Keratinocyte (primary cell): ENCODE data around the gene FRMPD1.

ENCODE experiments used
- CTCF ChIP-seq, 3 experiments: IDR thresholded peaks in 1 of 3; conservative IDR thresholded peaks in 1 of 3; optimal IDR thresholded peaks in 1 of 3; 2 replicates in 2 of 3; 3 replicates in 1 of 3; pipeline versions ENCODE3 to v1.5.1; 2011; ENCODE audit warnings: low read length in 3 of 3, mild to moderate bottlenecking in 3 of 3, moderate library complexity in 2 of 3, control low read depth in 1 of 3, inconsistent platforms in 1 of 3; ENCODE audit not compliant: insufficient read depth in 2 of 3; ENCODE audit errors: extremely low read depth in 1 of 3
- EZH2 ChIP-seq: IDR thresholded peaks from one replicate; pipeline ENCODE4 v1.6.1; 2012; ENCODE audit warnings: inconsistent platforms, mild to moderate bottlenecking, low read length, moderate library complexity

GRCh38 chr9:37710046-37710445 lies 59.3 kb downstream of the FRMPD1 start:
- TF ChIP-seq CTCF (optimal IDR thresholded peaks at IDR 0.05 in 1 of 3, IDR thresholded peaks at IDR 0.05 in 1 of 3, conservative IDR thresholded peaks at IDR 0.05 in 1 of 3; ENCODE audit: extremely low read depth in 1 of 3, insufficient read depth in 2 of 3, low read length in 3 of 3) (no peak), EZH2 (no peak)
